CD4-positive, alpha-beta T cell (primary cell): Measurements from ENCODE around the gene TUBA8. TPM values are rescaled to one million over a fixed set of nuclear protein-coding genes. Genes with fewer than 3 reads are reported as not detected.

Experiments used
- ATAC-seq: fragments of 200-7000 bp; cut with Tn5 transposase; one replicate; pipeline ENCODE4 v1.10.0; 2022; ENCODE audit warnings: mild to moderate bottlenecking; ENCODE audit not compliant: poor library complexity
- CTCF ChIA-PET: fragments of 350-600 bp; sonication (Branson Sonifier 250); formaldehyde crosslinking; loops from one replicate; lab custom pipeline; 2021; ENCODE audit warnings: antibody characterized with exemption, inconsistent platforms; lab: Charles Lee
- POLR2A ChIA-PET: fragments of 350-600 bp; sonication (Branson Sonifier 250); formaldehyde crosslinking; loops from one replicate; lab custom pipeline; 2021; ENCODE audit warnings: antibody characterized with exemption, inconsistent platforms; lab: Charles Lee
- DNase-seq, 14 experiments: peaks; one replicate each; pipeline ENCODE4 v3.0.0-alpha.2; 2013 to 2020; ENCODE audit warnings: mixed read lengths in 2 of 14
- H3K27ac ChIP-seq, 2 donors: one replicate each; pipeline versions ENCODE4 v1.5.1 to v1.7.0; 2013; ENCODE audit warnings: low read length in 2 of 2, low read depth in 1 of 2, mild to moderate bottlenecking in 1 of 2
- H3K27me3 ChIP-seq, 2 experiments: 1 replicate in 1 of 2; 2 replicates in 1 of 2; pipeline versions ENCODE4 v1.6.1 to v1.7.0; 2013; ENCODE audit warnings: low read length in 2 of 2, control low read depth in 1 of 2, mild to moderate bottlenecking in 1 of 2, moderate library complexity in 1 of 2; ENCODE audit not compliant: insufficient read depth in 2 of 2, control insufficient read depth in 1 of 2
- H3K36me3 ChIP-seq: one replicate; pipeline ENCODE4 v1.6.1; 2013; ENCODE audit warnings: low read length, control low read depth; ENCODE audit not compliant: insufficient read depth
- H3K4me1 ChIP-seq: one replicate; pipeline ENCODE4 v1.6.1; 2013; ENCODE audit warnings: low read length, control low read depth; ENCODE audit not compliant: insufficient read depth
- H3K4me3 ChIP-seq: one replicate; pipeline ENCODE4 v1.5.1; 2013; ENCODE audit warnings: mild to moderate bottlenecking, low read length, moderate library complexity
- H3K9me3 ChIP-seq, 2 experiments: 1 replicate in 1 of 2; 2 replicates in 1 of 2; pipeline versions ENCODE4 v1.6.1 to v1.7.0; 2013; ENCODE audit warnings: low read length in 2 of 2, mild to moderate bottlenecking in 2 of 2, control low read depth in 1 of 2, moderate library complexity in 1 of 2; ENCODE audit not compliant: control insufficient read depth in 1 of 2, insufficient read depth in 1 of 2
- H3K27ac Mint-ChIP-seq: one replicate; pipeline ENCODE4 v1.8.0; 2020; ENCODE audit warnings: mixed read lengths
- H3K27me3 Mint-ChIP-seq: one replicate; pipeline ENCODE4 v1.8.0; 2021; ENCODE audit warnings: mixed read lengths
- H3K36me3 Mint-ChIP-seq: one replicate; pipeline ENCODE4 v1.8.0; 2021; ENCODE audit warnings: low read depth, mixed read lengths
- H3K4me1 Mint-ChIP-seq: one replicate; pipeline ENCODE4 v1.8.0; 2021; ENCODE audit warnings: low read depth, mixed read lengths
- H3K4me3 Mint-ChIP-seq: one replicate; pipeline ENCODE4 v1.8.0; 2020; ENCODE audit warnings: mild to moderate bottlenecking, mixed read lengths
- H3K9me3 Mint-ChIP-seq: one replicate; pipeline ENCODE4 v1.8.0; 2020; ENCODE audit warnings: mixed read lengths
- intact Hi-C, 2 experiments: fragments of 100-400 bp; cut with DNase I in 1 of 2; cut with micrococcal nuclease in 1 of 2; formaldehyde crosslinking; loops; one replicate each; pipeline versions ENCODE4 v1.15.1 to v1.9.0; 2023 to 2025; cut with DNase I, micrococcal nuclease
- total RNA-seq, 174 experiments: library from RNA in 2 of 174; stranded (reverse) in 2 of 174; gene quantifications; one replicate each; pipeline ENCODE4 v1.2.3 and lab custom pipeline; 2021 to 2026
- TF ChIP-seq, protein P1 (sequence below): fragments of 200-600 bp; IDR thresholded peaks from one replicate; pipeline ENCODE4 v1.8.0; 2022; ENCODE audit warnings: antibody characterized with exemption, mild to moderate bottlenecking

TUBA8 gene
- total RNA-seq, 2 experiments from 2014 or later: 0.47 to 1.1 TPM

DNA sequence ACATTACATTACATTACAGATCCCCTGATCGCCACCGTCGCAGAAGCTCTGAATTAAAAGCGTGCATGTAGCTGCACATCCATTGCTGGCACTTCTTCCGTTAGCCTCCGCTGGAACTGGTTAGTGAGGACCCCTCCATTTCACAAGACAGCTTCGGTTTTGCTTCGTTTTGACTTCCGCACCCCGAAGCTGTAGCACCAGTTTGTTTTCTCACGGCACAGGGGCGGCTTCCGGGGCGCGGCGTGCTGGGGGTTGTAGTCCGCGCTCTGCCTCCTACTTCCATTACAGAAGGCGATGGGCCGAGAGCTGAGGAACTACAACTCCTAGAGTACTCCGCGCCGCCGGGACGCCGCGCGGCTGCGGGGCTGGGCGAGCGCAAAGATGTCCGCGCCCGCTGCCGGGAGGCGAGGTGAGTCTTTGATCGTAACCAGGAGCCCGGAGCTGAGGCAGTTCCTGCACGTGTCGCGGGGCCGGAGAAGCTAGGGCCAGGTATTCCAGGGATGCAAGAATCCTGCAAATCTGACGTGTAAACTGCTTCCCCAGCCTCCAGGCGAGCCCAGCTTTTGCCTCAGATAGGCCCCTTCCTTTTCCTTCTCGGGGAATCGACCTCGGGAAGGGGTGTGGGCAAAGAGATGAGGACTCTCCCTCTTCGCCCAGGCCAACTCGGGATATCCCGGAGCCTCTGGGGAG lies 32.8 kb upstream of the TUBA8 start, which contains the start of gene PEX26:
Gene PEX26, plus strand, starts transcription at position 352 of the 690 bp plus-strand sequence. CDS start 387 bp downstream, outside the sequence.
- Histone ChIP-seq H3K9me3 (no peaks in the 10 kb centered on the region), H3K27ac (peak within 1 kb of the TSS; percentile 62 to 86), H3K4me3 (peak within 1 kb of the TSS; percentile 97), H3K36me3 (peaks cover 33% of the 10 kb centered on the region), H3K4me1 (peaks cover 29% of the 10 kb centered on the region), H3K27me3 (no peaks in the 10 kb centered on the region)
- Mint-ChIP-seq H3K36me3 (peaks cover 49% of the 10 kb centered on the region), H3K4me3 (peak within 1 kb of the TSS; percentile 94), H3K4me1 (peaks cover 62% of the 10 kb centered on the region), H3K27me3 (no peaks in the 10 kb centered on the region), H3K27ac (peak within 1 kb of the TSS; percentile 94), H3K9me3 (no peaks in the 10 kb centered on the region)
- intact Hi-C loops: loop anchor here (1.0 to 5.0 kb wide), 9 partner anchors 73 to 1000 kb away; partner anchors contain the start of genes USP18 (in 2 of the 2), ATP6V1E1 (in 1 of the 2), BCL2L13 (in 1 of the 2) and IL17RA (in 1 of the 2)
- ChIA-PET POLR2A (interaction anchor here (0.6 to 2.7 kb wide), 22 partner anchors 11 to 992 kb away, joined by 3 to 29 read pairs (median 6); partner anchors contain the start of genes BCL2L13, MICAL3, TUBA8 and USP18), CTCF (interaction anchor here (1.0 to 5.0 kb wide), 3 partner anchors 74 to 906 kb away, joined by 3 to 50 read pairs (median 6); no protein-coding TSS in a partner anchor)
- ATAC-seq (peak; percentile 98), DNase-seq (peak; percentile 91 to 97 (median 93))
- TF ChIP-seq, protein P1, sequence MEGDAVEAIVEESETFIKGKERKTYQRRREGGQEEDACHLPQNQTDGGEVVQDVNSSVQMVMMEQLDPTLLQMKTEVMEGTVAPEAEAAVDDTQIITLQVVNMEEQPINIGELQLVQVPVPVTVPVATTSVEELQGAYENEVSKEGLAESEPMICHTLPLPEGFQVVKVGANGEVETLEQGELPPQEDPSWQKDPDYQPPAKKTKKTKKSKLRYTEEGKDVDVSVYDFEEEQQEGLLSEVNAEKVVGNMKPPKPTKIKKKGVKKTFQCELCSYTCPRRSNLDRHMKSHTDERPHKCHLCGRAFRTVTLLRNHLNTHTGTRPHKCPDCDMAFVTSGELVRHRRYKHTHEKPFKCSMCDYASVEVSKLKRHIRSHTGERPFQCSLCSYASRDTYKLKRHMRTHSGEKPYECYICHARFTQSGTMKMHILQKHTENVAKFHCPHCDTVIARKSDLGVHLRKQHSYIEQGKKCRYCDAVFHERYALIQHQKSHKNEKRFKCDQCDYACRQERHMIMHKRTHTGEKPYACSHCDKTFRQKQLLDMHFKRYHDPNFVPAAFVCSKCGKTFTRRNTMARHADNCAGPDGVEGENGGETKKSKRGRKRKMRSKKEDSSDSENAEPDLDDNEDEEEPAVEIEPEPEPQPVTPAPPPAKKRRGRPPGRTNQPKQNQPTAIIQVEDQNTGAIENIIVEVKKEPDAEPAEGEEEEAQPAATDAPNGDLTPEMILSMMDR: no peak

DNA sequence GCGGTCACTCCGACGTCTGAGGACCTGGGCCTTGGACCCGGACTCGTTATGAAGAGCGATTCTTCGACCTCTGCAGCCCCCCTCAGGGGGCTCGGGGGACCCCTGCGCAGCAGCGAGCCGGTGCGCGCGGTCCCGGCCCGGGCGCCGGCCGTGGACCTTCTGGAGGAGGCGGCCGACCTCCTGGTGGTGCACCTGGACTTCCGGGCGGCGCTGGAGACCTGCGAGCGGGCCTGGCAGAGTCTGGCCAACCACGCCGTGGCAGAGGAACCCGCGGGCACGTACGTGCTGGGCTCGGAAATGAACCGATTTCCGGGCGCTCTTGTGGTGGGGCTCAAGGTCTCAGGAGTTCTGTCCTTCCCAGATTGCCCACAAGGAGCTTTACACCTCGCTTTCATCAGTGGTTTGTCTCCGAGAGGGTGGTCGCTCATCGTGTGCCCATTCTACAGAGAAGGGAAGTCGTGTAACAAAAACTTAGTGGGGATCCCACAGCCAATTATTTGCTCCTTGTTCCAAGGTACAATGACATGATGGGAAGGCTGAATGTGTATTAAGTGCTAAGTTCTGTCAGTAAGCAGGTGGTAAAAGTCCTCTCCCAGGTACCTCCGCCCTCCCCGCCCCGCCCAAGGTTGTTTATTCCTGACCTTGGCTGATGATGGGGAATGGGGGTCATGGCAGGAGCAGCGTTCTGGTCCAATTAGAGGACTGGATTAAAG lies 32.1 kb upstream of the TUBA8 start:
- no peak for ATAC-seq
- peaks cover 29% of the 10 kb centered on the region for H3K4me1 ChIP-seq
- CTCF ChIA-PET: interaction anchor here (5.0 kb wide), 1 partner anchor 248 kb away, joined by 50 read pairs; no protein-coding TSS in a partner anchor

More for the DNA sequence above, 32.1 kb upstream of the TUBA8 start:
- H3K27ac Mint-ChIP-seq: peak overlapping the region; percentile 94
- Histone ChIP-seq H3K36me3 (peaks cover 40% of the 10 kb centered on the region), H3K9me3 (no peaks in the 10 kb centered on the region), H3K27ac (peak overlapping the region; percentile 53 to 62), H3K27me3 (no peaks in the 10 kb centered on the region), H3K4me3 (peak overlapping the region; percentile 97)
- peaks cover 67% of the 10 kb centered on the region for H3K4me1 Mint-ChIP-seq
- H3K9me3 Mint-ChIP-seq: no peaks in the 10 kb centered on the region
- peak overlapping the region; percentile 94 for H3K4me3 Mint-ChIP-seq
- H3K36me3 Mint-ChIP-seq: peaks cover 54% of the 10 kb centered on the region
- intact Hi-C loops: loop anchor here (2.0 to 5.0 kb wide), 6 partner anchors 72 to 1001 kb away; partner anchors contain the start of genes BCL2L13 (in 1 of the 2), IL17RA (in 1 of the 2) and USP18 (in 1 of the 2)
- no peaks in the 10 kb centered on the region for H3K27me3 Mint-ChIP-seq
- DNase-seq: peak in 10 of 14 experiments; percentile 7 to 62 (median 24)
- POLR2A ChIA-PET: interaction anchor here (0.8 to 2.7 kb wide), 14 partner anchors 11 to 993 kb away, joined by 3 to 29 read pairs (median 8); partner anchors contain the start of genes BCL2L13, MICAL3, TUBA8 and USP18
- TF ChIP-seq, protein P1: no peak
